Body of pancreas (tissue), 4 donors: Measurements from ENCODE around the gene NAGLU. TPM values are rescaled to one million over a fixed set of nuclear protein-coding genes. Genes with fewer than 3 reads are reported as not detected.

Source experiments
- ATAC-seq: fragments of 150-250 bp; one replicate; pipeline ENCODE4 v1.9.1; 2016
- DNase-seq, 4 donors: peaks; one replicate each; pipeline ENCODE4 v3.0.0-alpha.2; 2019
- H3K27ac ChIP-seq, 4 donors: fragments of 200-600 bp; sonication (generic); 1 replicate in 3 of 4; 2 replicates in 1 of 4; pipeline versions ENCODE4 v1.5.1 to v1.6.1; 2016 to 2019; ENCODE audit warnings: mild to moderate bottlenecking in 1 of 4, mixed read lengths in 1 of 4, moderate library complexity in 1 of 4
- H3K27me3 ChIP-seq, 2 donors: fragments of 200-600 bp; sonication (generic); one replicate each; pipeline ENCODE4 v1.6.0; 2016; ENCODE audit warnings: mild to moderate bottlenecking in 1 of 2
- H3K36me3 ChIP-seq, 2 donors: fragments of 200-600 bp; sonication (generic); replicated peaks in 1 of 2; 2 replicates each; pipeline ENCODE4 v1.5.1; 2016; ENCODE audit warnings: low read depth in 2 of 2; ENCODE audit not compliant: insufficient read depth in 1 of 2
- H3K4me1 ChIP-seq: fragments of 200-600 bp; sonication (generic); one replicate; pipeline ENCODE4 v1.6.0; 2016
- H3K4me3 ChIP-seq, 2 donors: fragments of 200-600 bp; sonication (generic); 1 replicate in 1 of 2; 2 replicates in 1 of 2; pipeline ENCODE4 v1.5.1; 2016 to 2019
- H3K9me3 ChIP-seq, 3 donors: fragments of 200-600 bp; sonication (generic); 1 replicate in 2 of 3; 2 replicates in 1 of 3; pipeline ENCODE4 v1.5.1; 2016
- POLR2A ChIP-seq, 3 donors: fragments of 450-650 bp; IDR thresholded peaks; one replicate each; pipeline ENCODE4 v1.6.1; 2016; ENCODE audit warnings: antibody characterized with exemption in 3 of 3, mild to moderate bottlenecking in 2 of 3
- WGBS, 2 donors: methylation state at CpG; one replicate each; pipeline ENCODE4 v1.1.5; 2017; 5-methylcytosine and 5-hydroxymethylcytosine counted together
- intact Hi-C: fragments of 100-400 bp; cut with DNase I; formaldehyde crosslinking; loops from one replicate; pipeline ENCODE4 v1.15.1; 2023
- total RNA-seq, 2 donors: library from RNA; depleted of rRNA; stranded (reverse); fragments of >200 nt; gene quantifications; one replicate each; pipeline ENCODE4 v1.1.0, GENCODE V29; 2016
- TF ChIP-seq, protein P1 (sequence below), 7 experiments: fragments of 450-650 bp in 4 of 7; fragments of 200-600 bp in 3 of 7; sonication (generic) in 3 of 7; IDR thresholded peaks; one replicate each; pipeline ENCODE4 v1.5.1; 2016 to 2019; ENCODE audit warnings: antibody characterized with exemption in 7 of 7

The NAGLU gene
- total RNA-seq = 100 to 1,000 TPM in 1 of 2 donors, 10 to 100 TPM in 1; 46.4 to 110 TPM

GRCh38 chr17:42536048-42536371, at the start of gene NAGLU:
Gene NAGLU (plus strand): TSS chr17:42536241. CDS start chr17:42536273, 32 bp downstream.
- peak within 1 kb of the TSS; percentile 27 to 47 for H3K4me3 ChIP-seq
- intact Hi-C loops = no loop called here
- H3K27me3 ChIP-seq = no peaks in the 10 kb centered on the region
- H3K4me1 ChIP-seq = peaks cover 39% of the 10 kb centered on the region
- no peaks in the 10 kb centered on the region for H3K9me3 ChIP-seq
- H3K36me3 ChIP-seq = peaks cover 0 to 4% of the 10 kb centered on the region in 2 donors
- peak in 2 of 3 donors; percentile 54 to 58 for TF ChIP-seq POLR2A (IDR thresholded peaks at IDR 0.05)
- TF ChIP-seq, protein P1, sequence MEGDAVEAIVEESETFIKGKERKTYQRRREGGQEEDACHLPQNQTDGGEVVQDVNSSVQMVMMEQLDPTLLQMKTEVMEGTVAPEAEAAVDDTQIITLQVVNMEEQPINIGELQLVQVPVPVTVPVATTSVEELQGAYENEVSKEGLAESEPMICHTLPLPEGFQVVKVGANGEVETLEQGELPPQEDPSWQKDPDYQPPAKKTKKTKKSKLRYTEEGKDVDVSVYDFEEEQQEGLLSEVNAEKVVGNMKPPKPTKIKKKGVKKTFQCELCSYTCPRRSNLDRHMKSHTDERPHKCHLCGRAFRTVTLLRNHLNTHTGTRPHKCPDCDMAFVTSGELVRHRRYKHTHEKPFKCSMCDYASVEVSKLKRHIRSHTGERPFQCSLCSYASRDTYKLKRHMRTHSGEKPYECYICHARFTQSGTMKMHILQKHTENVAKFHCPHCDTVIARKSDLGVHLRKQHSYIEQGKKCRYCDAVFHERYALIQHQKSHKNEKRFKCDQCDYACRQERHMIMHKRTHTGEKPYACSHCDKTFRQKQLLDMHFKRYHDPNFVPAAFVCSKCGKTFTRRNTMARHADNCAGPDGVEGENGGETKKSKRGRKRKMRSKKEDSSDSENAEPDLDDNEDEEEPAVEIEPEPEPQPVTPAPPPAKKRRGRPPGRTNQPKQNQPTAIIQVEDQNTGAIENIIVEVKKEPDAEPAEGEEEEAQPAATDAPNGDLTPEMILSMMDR (IDR thresholded peaks at IDR 0.05) = no peak
- DNase-seq = peak; percentile 96 to 99 (median 97)
- WGBS, 2 donors = 0% methylated on average over 9 to 12 of the region's 40 CpGs
- H3K27ac ChIP-seq = peak within 1 kb of the TSS; percentile 90 to 94 (median 92)
- ATAC-seq = peak; percentile 92

DNA sequence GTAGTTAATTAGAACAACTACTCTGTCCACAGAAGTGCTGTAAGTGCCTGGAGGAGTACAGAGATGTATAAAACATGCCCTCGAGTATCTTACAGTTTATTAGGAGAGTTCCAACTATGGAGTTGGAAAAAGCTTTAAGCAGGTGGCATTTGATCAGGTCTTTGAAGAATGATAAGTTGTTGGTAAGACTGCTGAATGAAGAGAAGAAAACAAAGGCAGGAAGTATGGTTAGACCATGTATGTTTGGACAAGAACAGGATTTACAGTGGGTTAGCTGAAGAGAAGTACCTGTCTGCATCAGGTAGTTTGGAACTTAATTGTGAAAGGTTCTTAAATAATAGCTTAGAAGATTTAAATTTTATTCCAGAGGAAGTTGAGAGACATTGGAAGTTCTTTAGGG, 48.0 kb upstream of the NAGLU start:
- H3K36me3 ChIP-seq = peaks cover 4 to 38% of the 10 kb centered on the region in 2 donors
- intact Hi-C loops = no loop called here
- ATAC-seq = no peak
- no peaks in the 10 kb centered on the region for H3K9me3 ChIP-seq
- no peak overlapping the region for H3K27ac ChIP-seq
- no peak for DNase-seq
- 81 to 82% methylated on average over 1 of the region's 1 CpG for WGBS, 2 donors
- H3K27me3 ChIP-seq = no peaks in the 10 kb centered on the region
- peaks cover 2% of the 10 kb centered on the region for H3K4me1 ChIP-seq
- no peak overlapping the region for H3K4me3 ChIP-seq
- TF ChIP-seq, protein P1 (IDR thresholded peaks at IDR 0.05) = no peak
- no peak for TF ChIP-seq POLR2A (IDR thresholded peaks at IDR 0.05)

GRCh38 chr17:42493319-42493718, 42.7 kb upstream of the NAGLU start:
- ATAC-seq (peak; percentile 30), DNase-seq (no peak)
- no peak for TF ChIP-seq POLR2A (IDR thresholded peaks at IDR 0.05)
- TF ChIP-seq, protein P1 (IDR thresholded peaks at IDR 0.05) = no peak
- H3K4me3 ChIP-seq = no peak overlapping the region
- intact Hi-C loops = no loop called here
- H3K27ac ChIP-seq = no peak overlapping the region
- WGBS, 2 donors = 29 to 37% methylated on average over 3 of the region's 3 CpGs
- H3K36me3 ChIP-seq = peaks cover 0 to 26% of the 10 kb centered on the region in 2 donors
- H3K4me1 ChIP-seq = peaks cover 5% of the 10 kb centered on the region
- H3K9me3 ChIP-seq = no peaks in the 10 kb centered on the region
- no peaks in the 10 kb centered on the region for H3K27me3 ChIP-seq

DNA sequence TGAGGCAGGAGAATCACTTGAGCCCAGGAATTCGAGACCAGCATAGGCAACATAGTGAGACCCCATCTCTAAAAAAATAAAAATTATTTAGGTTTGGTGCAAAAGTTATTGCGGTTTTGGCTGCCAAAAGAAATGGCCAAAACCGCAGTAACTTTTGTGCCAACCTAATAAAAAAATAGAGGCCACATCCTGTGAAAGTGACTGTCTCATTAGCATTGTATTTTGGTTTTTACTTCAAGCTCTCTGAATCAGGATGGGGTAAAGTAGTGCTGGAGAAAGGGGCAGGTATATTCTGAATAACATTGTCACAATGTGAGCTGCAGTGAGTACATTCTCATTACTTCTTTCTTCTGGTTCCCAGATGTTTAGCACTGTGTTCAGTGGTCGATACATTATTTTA, 41.4 kb upstream of the NAGLU start:
- H3K4me3 ChIP-seq = no peak overlapping the region
- ATAC-seq (no peak), DNase-seq (no peak)
- peaks cover 0 to 19% of the 10 kb centered on the region in 2 donors for H3K36me3 ChIP-seq
- H3K27me3 ChIP-seq = no peaks in the 10 kb centered on the region
- H3K4me1 ChIP-seq = peaks cover 5% of the 10 kb centered on the region
- no peak overlapping the region for H3K27ac ChIP-seq
- intact Hi-C loops = no loop called here
- TF ChIP-seq, protein P1 (IDR thresholded peaks at IDR 0.05) = no peak
- no peak for TF ChIP-seq POLR2A (IDR thresholded peaks at IDR 0.05)
- WGBS, 2 donors = 70 to 75% methylated on average over 4 of the region's 4 CpGs
- H3K9me3 ChIP-seq = no peaks in the 10 kb centered on the region

GRCh38 chr17:42498828-42499227, 37.2 kb upstream of the NAGLU start:
- Histone ChIP-seq H3K4me1 (no peaks in the 10 kb centered on the region), H3K4me3 (no peak overlapping the region), H3K9me3 (no peaks in the 10 kb centered on the region), H3K27me3 (no peaks in the 10 kb centered on the region), H3K27ac (no peak overlapping the region), H3K36me3 (peaks cover 11 to 35% of the 10 kb centered on the region in 2 donors)
- intact Hi-C loops = no loop called here
- TF ChIP-seq, protein P1 (IDR thresholded peaks at IDR 0.05) = no peak
- TF ChIP-seq POLR2A (IDR thresholded peaks at IDR 0.05) = no peak
- ATAC-seq (no peak), DNase-seq (no peak)
- 86 to 95% methylated on average over 4 of the region's 4 CpGs for WGBS, 2 donors
